HL-60/S4 treated with retinoic acid at 250 ng/mL for 4 days and 3 days (cell line): Measurements from ENCODE around the gene LMOD3.

Source experiments
- in situ Hi-C: fragments of 300-500 bp; cut with MboI; formaldehyde crosslinking; loops from 2 replicates; pipeline ENCODE4 v1.7.0; 2022; ENCODE audit warnings: low sequenced_read_pairs

Gene LMOD3

DNA sequence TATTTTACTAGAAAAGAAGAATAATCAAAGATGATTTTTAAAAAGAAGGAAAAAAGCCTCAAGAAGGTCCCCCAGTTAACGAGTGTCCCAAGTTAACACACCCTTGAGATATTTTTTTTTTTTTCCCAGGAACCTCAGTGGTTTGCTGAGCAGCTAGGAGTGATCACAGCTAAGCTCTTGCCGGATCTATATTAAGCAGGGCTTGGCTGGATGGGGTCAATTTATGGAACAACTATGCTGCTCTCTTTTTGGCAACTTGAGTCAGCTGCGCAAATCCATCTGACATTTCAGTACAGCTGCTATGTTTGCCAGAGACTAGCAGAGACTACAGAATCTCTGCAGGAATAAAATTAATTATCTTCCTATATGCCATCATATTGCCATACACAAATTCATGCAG, at the start of gene LMOD3:
Gene LMOD3 (minus strand): TSS at position 193 of the 400 bp plus-strand sequence. CDS start 209 bp downstream, outside the sequence.
- in situ Hi-C loops, result no loop called here

DNA sequence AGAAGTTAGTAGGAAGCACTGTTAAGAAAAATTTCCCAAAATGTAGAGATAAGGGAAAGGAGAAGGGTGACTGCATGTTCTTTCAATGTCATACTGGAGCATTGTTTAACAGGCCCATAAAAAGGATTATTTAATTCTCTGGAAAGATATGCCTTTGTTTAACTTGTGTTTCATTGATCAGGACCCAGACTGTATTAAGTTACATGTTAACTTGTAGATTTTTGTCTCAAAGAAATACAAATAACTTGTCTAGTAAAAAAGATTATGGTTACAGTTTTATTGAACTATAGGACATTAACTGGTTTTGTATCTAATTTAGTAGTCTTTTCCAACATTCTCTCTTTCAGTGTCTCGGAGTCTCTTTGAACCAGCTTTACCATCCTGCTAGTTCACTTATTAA, 49.7 kb upstream of the LMOD3 start:
- in situ Hi-C loops, result loop anchor here (25.0 kb wide), 2 partner anchors 240 to 490 kb away; no protein-coding TSS in a partner anchor

DNA sequence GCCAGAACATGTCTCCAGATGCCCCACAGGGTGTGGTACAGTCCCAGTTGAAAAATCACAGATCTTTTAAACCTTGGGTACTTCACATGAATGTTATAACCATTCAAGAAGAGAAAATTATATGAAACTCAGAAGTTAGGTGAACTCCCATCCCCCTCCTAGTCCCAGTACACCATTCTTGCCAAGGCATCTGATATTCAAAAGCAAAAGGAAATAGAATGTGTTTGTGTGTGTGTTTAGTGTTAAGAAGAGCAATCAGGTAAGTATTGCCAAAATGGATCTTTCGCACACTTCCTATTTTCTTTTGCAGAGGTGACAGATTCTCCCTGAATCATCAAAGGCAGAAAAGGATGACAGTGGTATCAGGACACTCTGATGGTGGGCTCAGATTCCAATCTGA, 44.1 kb upstream of the LMOD3 start:
- in situ Hi-C loops, result loop anchor here (25.0 kb wide), 2 partner anchors 246 to 496 kb away; no protein-coding TSS in a partner anchor

DNA sequence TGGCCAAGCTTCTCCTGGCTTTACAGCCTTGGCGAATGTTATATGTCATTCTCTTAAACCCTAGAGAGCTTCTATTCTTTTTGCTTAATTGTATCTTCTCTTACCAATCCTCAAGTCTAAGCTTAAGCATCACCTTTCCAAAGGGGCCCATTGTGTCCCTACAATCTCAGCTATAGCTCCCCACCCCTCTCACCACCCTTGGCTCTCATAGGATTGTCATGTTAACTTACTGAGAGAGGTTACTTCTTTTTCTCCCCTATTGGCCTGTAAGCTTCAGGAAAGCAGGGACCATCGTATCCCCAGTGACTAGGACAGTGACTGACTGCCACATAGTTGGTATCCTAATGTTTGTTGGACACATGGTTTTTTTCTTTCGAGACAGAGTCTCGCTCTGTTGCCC, 43.3 kb upstream of the LMOD3 start:
- in situ Hi-C loops, result loop anchor here (25.0 kb wide), 2 partner anchors 247 to 497 kb away; no protein-coding TSS in a partner anchor

DNA sequence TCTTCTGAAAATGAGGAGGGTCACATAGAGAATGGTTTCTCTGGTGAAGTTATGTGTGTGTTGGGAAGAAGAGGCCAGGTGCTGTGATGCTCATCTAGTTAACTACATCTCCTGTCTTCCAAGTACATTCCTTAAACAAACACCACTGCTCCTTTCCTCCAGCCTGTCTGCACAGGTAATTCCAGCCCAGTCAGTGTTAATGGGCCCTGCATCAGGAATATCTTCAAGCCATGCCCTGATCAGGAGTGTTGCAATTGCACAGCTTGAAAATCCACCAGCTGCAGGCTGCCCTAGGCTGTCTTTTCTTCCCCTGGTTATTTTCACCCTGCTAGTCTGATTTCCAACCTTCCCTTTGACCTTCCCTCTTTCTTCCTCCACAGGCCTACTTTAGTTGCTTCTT, 41.9 kb upstream of the LMOD3 start:
- in situ Hi-C loops, result loop anchor here (25.0 kb wide), 2 partner anchors 248 to 498 kb away; no protein-coding TSS in a partner anchor

DNA sequence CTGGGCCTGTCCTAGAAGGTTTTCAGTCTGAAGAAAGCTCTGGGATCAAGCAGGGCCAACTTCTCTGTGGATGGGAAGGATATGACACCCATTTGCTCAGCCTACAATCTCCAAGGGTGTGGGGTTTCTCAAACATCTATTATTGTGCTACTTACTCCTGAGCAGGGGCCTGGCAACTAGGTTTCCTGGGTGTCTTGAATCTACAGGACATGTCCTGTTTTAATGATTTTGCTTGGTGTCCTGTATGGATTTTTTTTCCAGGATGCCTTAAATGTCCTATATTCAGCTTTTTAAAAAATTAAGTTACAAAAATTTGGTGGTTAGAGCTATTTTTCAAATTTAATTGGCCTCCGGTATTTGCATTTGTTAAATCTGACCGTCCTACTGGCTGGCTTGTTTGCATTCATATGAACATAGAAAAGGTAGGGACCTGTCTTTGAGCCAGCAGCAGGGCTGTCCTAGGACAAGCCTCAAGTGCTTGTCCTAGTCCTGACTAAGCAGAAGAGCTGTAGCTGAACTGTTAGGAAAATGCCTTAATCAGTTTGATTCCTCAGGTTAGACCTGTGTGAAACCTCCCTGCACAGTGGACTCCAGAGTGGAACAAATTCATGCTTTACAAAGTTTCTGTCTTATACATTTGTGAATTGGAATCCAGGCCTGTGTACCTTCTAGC, 40.0 kb upstream of the LMOD3 start:
- in situ Hi-C loops, result loop anchor here (25.0 kb wide), 2 partner anchors 250 to 500 kb away; no protein-coding TSS in a partner anchor

DNA sequence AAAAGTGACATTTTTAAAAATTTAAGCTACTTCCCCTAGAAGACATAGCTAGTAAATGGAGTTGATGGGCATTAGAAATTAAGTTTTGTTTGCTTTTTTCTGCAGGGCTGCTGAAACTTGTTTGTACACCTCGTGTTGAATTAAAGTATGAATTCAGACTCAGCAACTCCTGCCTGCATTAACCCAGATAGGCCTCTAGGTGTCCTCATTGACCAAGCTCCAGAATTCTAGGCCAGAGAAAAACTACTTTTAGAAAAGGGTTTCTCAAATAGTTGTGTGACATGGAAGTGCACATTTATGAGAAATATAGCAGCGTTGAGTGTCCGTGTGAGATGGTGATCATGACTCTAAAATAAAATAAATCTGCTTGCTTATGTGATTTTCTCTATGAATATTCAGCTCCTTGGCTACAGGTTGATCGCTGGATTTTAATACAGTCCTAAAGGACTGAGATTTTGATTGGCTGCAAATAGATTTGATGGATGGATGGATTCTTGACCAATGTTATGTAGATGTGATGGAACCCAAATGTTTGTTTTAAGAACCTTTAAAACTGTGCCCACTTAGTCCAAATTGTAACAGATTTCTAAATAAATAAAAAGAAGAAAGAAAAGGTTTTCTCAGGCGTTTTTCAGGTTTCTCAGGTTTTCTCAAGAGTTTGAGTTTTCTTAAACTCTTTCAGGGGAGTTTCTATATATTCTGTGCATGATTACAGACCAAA, 39.4 kb upstream of the LMOD3 start:
- in situ Hi-C loops, result loop anchor here (25.0 kb wide), 2 partner anchors 251 to 501 kb away; no protein-coding TSS in a partner anchor

DNA sequence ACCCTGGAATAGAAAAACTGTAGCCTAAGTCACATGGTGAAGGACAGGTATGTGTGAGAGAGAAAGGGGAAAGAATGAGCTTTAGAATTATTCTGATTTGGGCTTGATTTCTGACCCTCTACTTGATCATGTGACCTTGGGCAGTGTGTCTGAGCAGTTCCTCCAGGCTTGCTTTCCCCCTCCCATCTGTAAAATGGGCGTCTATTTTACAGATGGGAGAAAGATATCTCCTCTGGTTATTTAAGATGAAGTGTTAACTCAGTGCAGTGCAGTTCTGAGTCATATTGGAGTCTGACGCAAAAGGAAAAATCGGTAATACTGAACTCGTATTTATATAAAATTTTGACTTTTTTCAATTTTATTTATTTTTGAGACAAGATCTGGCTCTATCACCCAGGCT, 38.1 kb upstream of the LMOD3 start:
- in situ Hi-C loops, result loop anchor here (25.0 kb wide), 2 partner anchors 252 to 502 kb away; no protein-coding TSS in a partner anchor

DNA sequence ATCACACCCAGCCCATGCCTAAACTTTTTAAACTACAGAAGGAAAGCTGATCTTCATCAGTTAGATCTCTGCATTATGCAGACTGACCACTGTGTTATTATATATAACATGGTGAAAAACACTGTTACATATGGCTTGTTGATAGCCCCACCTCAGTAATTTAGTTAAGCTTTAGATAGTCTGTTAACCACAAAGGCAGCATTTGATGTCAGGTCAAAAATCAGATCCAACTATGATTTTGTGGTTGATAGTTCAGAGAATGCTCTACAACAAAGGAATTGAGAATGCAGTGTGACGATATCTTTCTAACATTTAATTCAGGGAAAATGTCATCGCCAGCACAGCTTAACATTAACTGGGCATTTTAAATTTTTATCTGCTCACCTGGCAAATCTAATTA, 37.7 kb upstream of the LMOD3 start:
- in situ Hi-C loops, result loop anchor here (25.0 kb wide), 2 partner anchors 252 to 502 kb away; no protein-coding TSS in a partner anchor

DNA sequence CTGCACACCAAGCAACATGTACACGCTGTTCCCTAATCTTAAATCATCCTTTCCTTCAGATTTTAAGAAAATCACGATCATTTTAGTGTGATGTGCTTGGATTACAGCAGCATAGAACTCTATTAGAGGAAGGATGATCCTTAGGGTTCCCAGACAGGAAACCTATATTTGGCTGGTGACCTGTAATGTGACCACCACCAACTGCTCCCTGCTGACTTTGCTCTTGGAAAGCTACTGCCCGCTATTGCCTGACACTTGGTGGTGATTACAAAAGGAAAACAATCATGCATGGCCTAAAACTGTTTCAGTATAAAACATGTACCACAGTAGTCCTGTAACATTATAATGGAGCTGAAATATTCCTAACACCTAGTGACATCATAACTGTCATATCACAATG, 27.2 kb upstream of the LMOD3 start:
- in situ Hi-C loops, result no loop called here

DNA sequence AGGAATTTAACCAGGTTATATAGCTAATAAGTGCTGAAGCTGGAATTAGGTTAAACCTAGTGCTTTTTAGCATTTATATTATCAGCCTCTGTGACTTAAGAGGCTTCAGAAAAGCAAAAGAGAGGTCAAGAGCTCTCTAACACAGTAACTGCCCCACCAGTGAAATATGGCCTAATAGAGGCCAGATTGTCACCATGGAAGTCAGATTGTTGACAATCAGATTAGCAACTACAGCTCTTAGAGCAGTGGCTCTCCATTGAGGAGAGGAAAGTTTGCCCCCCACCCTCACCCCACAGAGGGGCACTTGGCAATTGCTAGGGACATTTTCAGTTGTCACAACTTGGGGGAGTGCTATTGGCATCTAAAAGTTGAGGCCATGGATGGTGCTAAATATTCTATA, 23.3 kb upstream of the LMOD3 start:
- in situ Hi-C loops, result no loop called here

DNA sequence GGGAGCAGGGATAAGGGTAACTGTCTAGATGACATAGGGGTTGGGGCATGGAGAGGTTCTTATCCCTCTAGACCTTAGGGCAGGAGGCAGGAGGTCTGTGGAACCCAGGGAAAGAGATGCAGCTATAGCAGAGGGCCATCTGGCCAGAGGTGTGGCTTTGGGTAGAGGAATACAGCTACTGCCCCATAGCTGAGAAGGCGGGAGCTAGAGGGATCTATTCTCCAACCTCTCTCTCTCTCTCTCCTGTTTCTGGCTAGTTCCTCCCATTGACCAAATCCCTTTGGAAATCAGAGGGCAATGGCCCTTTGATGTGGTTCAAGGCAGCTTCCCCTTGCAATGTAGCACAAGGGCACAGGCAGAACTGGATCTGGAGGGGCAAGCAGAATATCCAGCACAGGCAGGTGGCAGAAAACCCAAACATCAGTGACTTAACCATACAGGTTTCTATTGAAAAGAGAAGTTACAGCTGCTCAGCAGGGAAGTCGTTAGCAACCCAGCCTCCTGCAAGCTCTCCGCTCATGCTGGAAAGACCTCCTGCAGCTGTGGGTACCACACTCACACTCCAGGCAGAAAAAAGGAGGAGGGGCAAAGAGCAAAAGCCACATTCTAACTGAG, 22.3 kb upstream of the LMOD3 start:
- in situ Hi-C loops, result no loop called here

DNA sequence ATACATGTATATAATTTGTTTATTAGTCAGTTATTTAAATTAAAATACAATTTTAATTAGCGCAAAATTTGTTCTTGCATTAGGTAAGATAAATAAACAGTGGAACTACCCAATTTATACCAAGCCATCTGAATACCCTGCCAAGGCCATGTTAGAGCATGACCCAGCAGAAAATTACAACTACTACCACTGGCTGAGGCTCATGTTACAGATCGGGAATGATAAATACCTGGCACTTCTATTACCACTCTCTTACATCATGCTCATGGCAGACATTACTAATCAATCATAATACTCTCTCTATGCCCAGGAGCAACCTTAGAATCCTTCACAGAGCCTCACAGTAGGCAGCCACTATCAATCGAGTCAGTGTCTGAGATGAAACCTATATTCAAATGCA, 21.2 kb upstream of the LMOD3 start:
- in situ Hi-C loops, result no loop called here

DNA sequence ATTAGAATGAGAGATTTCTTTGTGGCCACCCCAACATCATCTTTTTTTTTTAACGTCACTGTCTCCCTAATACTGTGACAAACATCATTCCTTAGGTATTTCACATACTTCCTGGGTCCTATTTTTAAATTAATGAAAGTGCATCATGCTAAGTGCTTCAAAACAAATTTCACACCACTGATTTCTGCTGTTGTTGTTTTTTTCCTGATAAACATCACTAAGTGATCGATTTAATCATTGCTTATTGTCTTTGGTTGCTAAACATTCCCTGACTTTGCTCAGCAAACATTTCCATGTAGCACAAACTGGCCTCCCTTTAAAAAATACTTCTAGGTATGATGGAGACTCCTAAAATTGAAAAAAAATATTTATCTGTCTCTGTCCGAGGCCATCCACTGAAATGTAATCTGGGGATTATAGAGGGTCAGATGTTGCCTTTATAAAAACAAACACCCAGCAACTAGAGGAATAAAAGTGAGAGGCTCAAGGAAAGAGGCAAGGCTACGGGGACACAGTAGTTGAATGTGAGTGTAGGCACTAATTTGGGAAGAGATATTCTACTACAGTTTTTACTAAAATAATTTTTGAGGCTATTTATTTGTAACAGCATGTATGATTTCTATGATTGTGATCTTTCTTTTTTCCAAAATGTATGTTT, 20.5 kb upstream of the LMOD3 start:
- in situ Hi-C loops, result no loop called here

DNA sequence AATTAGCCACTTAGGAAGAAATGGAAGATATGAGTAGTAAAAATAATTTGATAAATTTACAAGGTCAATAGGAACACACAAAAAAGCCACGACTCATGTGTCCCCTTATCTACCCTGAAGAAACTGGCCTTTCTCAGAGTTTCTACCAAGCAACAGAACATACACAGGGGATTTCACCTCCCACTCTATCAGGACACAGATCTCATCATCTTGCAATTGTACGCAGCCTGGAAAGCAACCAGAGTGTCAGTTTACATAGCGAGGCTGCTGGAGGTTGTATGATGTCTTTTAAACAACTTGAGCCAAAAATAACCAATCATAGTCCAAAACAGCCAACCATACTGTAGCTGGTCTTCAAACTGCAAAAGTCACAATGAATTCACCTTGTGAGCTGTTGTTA, 19.7 kb upstream of the LMOD3 start:
- in situ Hi-C loops, result no loop called here

DNA sequence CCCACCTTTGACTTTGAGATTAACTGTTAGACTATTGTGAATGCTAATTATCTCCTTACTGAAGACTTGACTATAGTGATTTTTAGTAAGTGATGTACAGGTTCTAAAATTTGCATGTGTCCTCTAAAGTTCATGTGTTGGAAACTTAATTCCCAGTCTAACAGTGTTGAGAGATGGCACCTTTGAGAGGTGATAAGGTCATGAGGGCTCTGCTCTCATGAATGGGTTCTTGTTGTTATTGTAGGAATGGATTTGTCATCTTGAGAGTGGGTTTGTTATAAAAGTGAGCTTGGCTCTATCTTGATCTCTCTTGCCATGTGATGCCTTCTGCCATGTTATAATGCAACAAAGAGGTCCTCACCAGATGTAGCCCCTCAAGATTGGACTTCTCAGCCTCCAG, 18.9 kb upstream of the LMOD3 start:
- in situ Hi-C loops, result no loop called here

DNA sequence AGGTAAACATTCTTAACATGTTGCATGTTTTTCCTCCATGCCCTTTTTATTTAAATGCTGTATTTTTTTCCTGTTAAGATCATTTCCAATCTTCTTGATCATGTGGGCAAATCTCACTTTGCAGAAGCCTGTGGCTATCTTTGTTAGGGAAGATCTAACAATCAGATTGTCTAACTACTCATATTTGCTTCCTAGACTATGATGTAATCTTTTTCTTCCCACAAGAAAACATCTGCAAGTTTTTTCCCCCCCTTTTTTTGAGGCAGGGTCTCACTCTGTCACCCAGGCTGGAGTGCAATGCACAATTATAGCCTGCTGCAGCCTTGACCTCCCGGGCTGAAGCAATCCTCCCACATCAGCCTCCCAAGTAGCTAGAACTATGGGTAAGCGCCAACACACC, 15.0 kb upstream of the LMOD3 start:
- in situ Hi-C loops, result no loop called here

DNA sequence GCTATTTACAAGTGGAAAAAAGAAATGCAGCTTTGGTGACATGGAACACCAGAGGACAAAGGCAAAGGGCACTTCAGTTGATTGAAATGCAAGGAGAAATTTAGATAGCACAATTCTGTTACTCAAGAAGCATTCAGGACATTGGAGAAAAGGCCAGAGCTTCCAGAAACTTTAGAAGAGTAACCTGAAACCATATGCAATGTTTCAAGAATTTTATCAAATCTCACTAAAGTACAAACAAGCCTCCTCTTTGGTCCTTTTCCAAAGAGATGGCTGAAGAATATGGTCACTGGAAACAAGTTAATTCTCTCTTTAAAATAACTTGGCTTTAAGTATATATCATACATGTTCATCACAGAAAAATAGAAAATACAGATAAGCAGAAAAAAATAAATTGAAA, 14.6 kb upstream of the LMOD3 start:
- in situ Hi-C loops, result no loop called here

DNA sequence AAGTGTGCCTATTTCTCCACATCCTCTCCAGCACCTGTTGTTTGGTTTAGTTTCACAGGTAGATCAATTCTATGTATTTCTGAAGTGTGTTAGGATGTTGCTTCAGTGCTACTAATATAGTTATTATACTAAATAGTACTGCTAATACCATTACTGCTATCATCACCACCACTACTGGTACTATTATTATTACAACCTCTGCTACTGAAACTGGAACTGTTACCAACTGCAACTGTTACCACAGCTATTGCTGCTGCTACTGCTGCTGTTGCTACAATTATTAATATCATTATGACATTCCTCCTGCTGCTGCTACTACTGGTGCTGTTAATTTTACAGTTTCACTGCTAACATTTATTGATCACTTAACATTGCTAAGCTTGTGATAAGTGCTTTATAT, 8.3 kb upstream of the LMOD3 start:
- in situ Hi-C loops, result no loop called here

DNA sequence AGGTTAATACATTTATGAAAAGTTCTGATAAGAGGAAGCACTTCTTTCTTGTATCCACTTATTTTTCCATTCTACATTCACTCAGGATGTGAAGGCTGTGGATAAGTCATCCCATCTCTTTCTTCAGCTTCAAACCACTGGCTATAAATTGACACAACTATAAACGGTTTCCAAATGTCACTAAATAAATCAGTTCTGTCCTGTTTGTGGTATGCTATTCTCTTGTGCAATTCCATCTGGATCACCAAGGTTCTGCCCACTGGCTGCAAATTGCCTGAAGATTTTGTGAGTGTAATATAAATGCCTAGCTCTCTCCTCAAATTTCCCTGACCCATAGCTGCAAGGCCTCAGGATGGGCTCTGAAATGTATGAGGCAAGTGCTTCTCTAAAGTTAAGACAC, 7.1 kb upstream of the LMOD3 start:
- in situ Hi-C loops, result no loop called here

DNA sequence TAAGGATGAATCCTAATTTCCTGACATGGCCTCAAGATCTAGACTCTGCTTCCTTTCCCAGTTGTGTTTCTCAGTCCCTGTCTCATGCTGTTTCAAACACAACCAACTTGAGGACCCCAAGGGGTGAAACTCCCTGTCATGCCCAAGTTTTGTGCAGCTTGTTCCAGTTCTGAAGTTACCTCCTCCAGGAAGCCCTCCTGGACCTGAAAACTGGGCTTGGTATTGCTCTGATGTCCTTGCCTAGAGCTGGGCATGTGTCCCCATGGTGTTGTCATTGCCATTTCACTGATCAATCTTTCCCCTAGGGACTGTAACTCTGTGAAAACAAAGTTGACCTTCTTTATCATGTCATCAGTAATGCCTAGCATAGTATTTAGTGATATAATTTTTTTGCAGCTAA, 6.1 kb upstream of the LMOD3 start:
- in situ Hi-C loops, result no loop called here
